SJSA1 (cell line): Measurements from ENCODE around the gene LRP1. TPM values are rescaled to one million over a fixed set of nuclear protein-coding genes. Genes with fewer than 3 reads are reported as not detected.
A peak's percentile ranks its signal among the peaks of the same experiment; 100 is the strongest.

Experiments
- DNase-seq, 2 experiments: peaks; one replicate each; pipeline ENCODE4 v3.0.0-alpha.2; 2015 to 2020; ENCODE audit warnings: low spot score in 2 of 2, low read depth in 1 of 2
- H3K27ac ChIP-seq: fragments of 250-450 bp; sonication (Bioruptor Pico); 2 replicates; pipeline ENCODE4 v1.5.1; 2020; ENCODE audit warnings: mild to moderate bottlenecking, moderate library complexity
- H3K27me3 ChIP-seq: fragments of 250-450 bp; sonication (Bioruptor Pico); replicated peaks from 2 replicates; pipeline ENCODE4 v1.5.1; 2020; ENCODE audit warnings: mild to moderate bottlenecking, moderate library complexity
- H3K36me3 ChIP-seq: fragments of 250-450 bp; sonication (Bioruptor Pico); 2 replicates; pipeline ENCODE4 v1.5.1; 2020; ENCODE audit warnings: mild to moderate bottlenecking
- H3K4me1 ChIP-seq: fragments of 250-450 bp; sonication (Bioruptor Pico); replicated peaks from 2 replicates; pipeline ENCODE4 v1.6.1; 2021; ENCODE audit warnings: mild to moderate bottlenecking
- H3K4me3 ChIP-seq: fragments of 250-450 bp; sonication (Bioruptor Pico); 2 replicates; pipeline ENCODE4 v1.5.1; 2020; ENCODE audit warnings: mild to moderate bottlenecking
- H3K9me3 ChIP-seq: fragments of 250-450 bp; sonication (Bioruptor Pico); replicated peaks from 2 replicates; pipeline ENCODE4 v1.5.1; 2020; ENCODE audit warnings: mild to moderate bottlenecking
- total RNA-seq: library from RNA; depleted of rRNA; stranded (reverse); fragments of >200 nt; shearing (Covaris generic); gene quantifications from 2 replicates; pipeline ENCODE4 v1.2.3, GENCODE V29; 2014

Gene LRP1
- total RNA-seq, 1 experiment from 2014 or later = 33.3 TPM

DNA sequence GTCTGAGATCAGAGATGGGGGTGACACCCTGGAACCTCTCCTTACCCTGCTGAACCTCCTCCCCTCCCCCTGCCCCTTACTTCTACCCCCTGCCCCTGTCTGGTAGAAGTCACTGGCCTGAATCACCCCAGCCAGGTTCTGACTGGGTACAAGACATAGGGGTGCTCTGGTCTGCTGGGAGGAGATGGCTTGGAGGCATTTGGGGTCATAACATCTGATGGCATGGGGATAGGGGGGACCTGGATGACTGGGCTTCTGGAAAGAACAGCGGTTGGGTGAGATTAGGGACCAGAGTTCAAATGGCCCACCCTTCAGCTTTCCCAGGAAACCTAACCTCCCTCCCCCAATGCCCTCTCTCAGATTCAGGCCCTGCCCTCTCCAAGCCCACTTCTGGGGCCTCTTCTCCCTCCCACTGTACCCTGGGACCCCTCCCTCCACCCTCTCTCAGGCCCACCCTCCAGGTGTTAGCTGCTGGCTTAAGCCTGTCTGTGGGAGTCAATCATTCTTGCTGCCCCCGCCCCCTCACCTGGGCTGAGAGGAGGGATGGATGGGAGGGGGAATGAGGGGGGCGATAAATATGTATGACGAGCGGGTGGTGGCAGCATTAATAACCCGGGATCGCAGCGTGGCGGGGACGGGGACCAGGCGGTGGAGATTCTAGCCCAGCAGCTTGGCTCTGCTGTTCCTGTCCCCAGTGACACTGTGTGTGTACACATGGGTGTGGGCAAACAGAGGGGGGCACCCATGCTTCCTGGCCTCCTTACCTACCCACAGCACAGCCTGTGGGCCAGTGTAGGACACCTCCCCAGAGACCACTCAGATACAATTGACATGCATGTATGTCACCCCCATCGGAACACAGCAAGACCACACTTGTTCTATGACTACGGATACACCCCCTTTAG, 94.3 kb downstream of the LRP1 start:
- Histone ChIP-seq H3K27me3 (peaks cover 44% of the 10 kb centered on the region), H3K27ac (no peak overlapping the region), H3K9me3 (no peaks in the 10 kb centered on the region), H3K4me1 (peaks cover 1% of the 10 kb centered on the region; the same call in 1 of the 2 replicates), H3K4me3 (no peak overlapping the region), H3K36me3 (no peaks in the 10 kb centered on the region)
- no peak for DNase-seq

- Histone ChIP-seq H3K9me3 (no peaks in the 10 kb centered on the region), H3K27ac (no peak overlapping the region), H3K36me3 (no peaks in the 10 kb centered on the region), H3K4me1 (no peaks in the 10 kb centered on the region), H3K4me3 (no peak overlapping the region), H3K27me3 (peaks cover 36% of the 10 kb centered on the region)
- no peak for DNase-seq
Observed at GRCh38 chr12:57223191-57224165, 95.2 kb downstream of the LRP1 start.

- Histone ChIP-seq H3K27me3 (peaks cover 27% of the 10 kb centered on the region), H3K27ac (no peak overlapping the region), H3K9me3 (no peaks in the 10 kb centered on the region), H3K4me1 (peaks cover 5% of the 10 kb centered on the region), H3K4me3 (no peak overlapping the region), H3K36me3 (no peaks in the 10 kb centered on the region)
- DNase-seq = no peak
Observed at GRCh38 chr12:57224278-57224972, 96.1 kb downstream of the LRP1 start.

- no peak overlapping the region for H3K4me3 ChIP-seq
- DNase-seq = no peak
- H3K27ac ChIP-seq = no peak overlapping the region
- no peaks in the 10 kb centered on the region for H3K9me3 ChIP-seq
- H3K27me3 ChIP-seq = peaks cover 20% of the 10 kb centered on the region
- no peaks in the 10 kb centered on the region for H3K36me3 ChIP-seq
- H3K4me1 ChIP-seq = peaks cover 5% of the 10 kb centered on the region
Observed at GRCh38 chr12:57224973-57225679, 96.8 kb downstream of the LRP1 start.

- Histone ChIP-seq H3K36me3 (no peaks in the 10 kb centered on the region), H3K27ac (no peak overlapping the region), H3K4me3 (no peak overlapping the region), H3K27me3 (peaks cover 14% of the 10 kb centered on the region), H3K4me1 (peaks cover 10% of the 10 kb centered on the region), H3K9me3 (no peaks in the 10 kb centered on the region)
- no peak for DNase-seq
Observed at GRCh38 chr12:57225680-57226210, 97.5 kb downstream of the LRP1 start.

DNA sequence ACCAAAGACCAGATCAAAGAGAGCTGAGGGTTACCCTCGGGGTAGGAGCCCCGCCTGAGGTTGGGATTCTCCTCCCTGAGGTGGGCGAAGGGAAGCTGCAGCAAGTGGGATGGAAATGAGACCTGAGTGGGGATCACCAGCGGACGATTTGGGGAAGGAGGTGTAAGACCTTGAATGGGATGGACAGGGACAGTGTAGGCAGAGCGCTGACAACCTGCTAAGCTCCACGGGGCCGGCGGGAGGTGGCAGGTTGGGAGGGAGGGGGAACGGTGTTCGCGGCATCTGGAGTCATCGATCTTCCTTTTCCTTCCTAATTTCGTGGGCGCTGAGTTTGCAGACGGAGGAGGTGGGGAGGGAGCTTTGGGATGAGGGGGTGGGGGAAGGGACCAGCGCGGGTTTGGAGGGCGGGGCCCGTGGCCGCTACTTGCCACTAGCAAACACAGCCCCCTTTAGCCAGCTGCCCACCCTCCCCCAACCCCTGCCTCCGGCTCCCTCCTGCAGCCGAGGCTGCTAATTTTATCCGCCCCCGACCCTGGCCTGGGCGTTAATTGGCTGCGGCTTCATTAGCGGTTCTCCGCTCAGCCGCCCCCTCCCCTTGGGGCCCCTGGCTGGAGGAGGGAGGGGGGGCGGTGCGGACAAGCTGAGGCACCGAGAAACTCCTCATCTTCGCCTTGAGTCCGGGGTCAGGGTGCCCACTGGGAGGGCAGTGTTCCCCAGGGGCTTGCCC, 98.5 kb downstream of the LRP1 start:
- no peaks in the 10 kb centered on the region for H3K9me3 ChIP-seq
- H3K27ac ChIP-seq = no peak overlapping the region
- peaks cover 15% of the 10 kb centered on the region for H3K4me1 ChIP-seq
- peaks cover 4% of the 10 kb centered on the region; the same call in 1 of the 2 replicates for H3K27me3 ChIP-seq
- no peak overlapping the region for H3K4me3 ChIP-seq
- no peak for DNase-seq
- H3K36me3 ChIP-seq = peaks cover 9% of the 10 kb centered on the region

GRCh38 chr12:57227315-57228115, 99.2 kb downstream of the LRP1 start:
- peaks cover 17% of the 10 kb centered on the region for H3K36me3 ChIP-seq
- H3K4me1 ChIP-seq = peaks cover 15% of the 10 kb centered on the region
- no peaks in the 10 kb centered on the region for H3K27me3 ChIP-seq
- H3K27ac ChIP-seq = no peak overlapping the region
- DNase-seq = no peak
- no peaks in the 10 kb centered on the region for H3K9me3 ChIP-seq
- H3K4me3 ChIP-seq = no peak overlapping the region

GRCh38 chr12:57229046-57229633, 100.9 kb downstream of the LRP1 start:
- peak overlapping the region; percentile 55 for H3K4me3 ChIP-seq
- DNase-seq = no peak
- no peaks in the 10 kb centered on the region for H3K9me3 ChIP-seq

GRCh38 chr12:57229634-57230380, 101.5 kb downstream of the LRP1 start, which contains the start of gene SHMT2:
Gene SHMT2 (plus strand): TSS chr12:57229711. CDS start chr12:57229779, 68 bp downstream.
- peaks cover 15% of the 10 kb centered on the region for H3K4me1 ChIP-seq
- H3K27me3 ChIP-seq = no peaks in the 10 kb centered on the region
- no peaks in the 10 kb centered on the region for H3K9me3 ChIP-seq
- peak within 1 kb of the TSS; percentile 55 for H3K4me3 ChIP-seq
- peak; percentile 84 to 98 for DNase-seq
- peak within 1 kb of the TSS; percentile 75 for H3K27ac ChIP-seq
- H3K36me3 ChIP-seq = peaks cover 40% of the 10 kb centered on the region

More at GRCh38 chr12:57229046-57229633, 100.9 kb downstream of the LRP1 start:
- Histone ChIP-seq H3K4me1 (peaks cover 15% of the 10 kb centered on the region), H3K27me3 (no peaks in the 10 kb centered on the region), H3K36me3 (peaks cover 33% of the 10 kb centered on the region), H3K27ac (peak overlapping the region; percentile 75; the same call in 1 of the 2 replicates)

DNA sequence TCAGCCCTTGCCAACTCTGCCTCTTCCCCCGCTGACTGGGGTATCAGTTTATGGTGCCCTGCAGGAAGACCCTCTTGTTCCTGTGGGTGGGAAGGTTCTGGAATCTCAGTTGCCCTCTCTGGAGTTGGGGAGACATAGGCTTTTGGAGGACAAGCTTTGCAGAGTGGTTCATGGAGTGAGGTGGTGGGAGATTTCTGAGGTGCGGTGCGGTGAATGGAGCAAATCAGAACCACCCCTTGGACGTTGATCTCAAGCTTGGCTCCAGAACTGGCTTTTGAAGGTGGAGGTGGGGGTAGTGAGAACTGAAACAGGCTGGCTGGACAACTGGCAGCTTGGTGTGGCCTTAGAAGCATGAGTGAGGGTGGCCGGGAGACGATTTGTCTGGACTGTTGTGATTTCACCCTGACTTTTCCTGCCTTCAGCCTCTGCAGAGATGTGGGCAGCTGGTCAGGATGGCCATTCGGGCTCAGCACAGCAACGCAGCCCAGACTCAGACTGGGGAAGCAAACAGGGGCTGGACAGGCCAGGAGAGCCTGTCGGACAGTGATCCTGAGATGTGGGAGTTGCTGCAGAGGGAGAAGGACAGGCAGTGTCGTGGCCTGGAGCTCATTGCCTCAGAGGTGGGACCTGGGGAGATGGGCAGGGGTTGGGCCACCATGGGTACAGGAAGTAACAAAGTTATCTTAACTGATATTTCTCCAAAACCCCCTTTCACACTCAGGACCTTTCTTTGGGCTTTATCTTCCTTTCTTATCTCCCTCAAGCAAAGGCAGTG, 102.3 kb downstream of the LRP1 start:
- Histone ChIP-seq H3K4me1 (peaks cover 15% of the 10 kb centered on the region), H3K27me3 (no peaks in the 10 kb centered on the region), H3K9me3 (no peaks in the 10 kb centered on the region), H3K4me3 (peak overlapping the region; percentile 55), H3K27ac (peak overlapping the region; percentile 75), H3K36me3 (peaks cover 46% of the 10 kb centered on the region)
- DNase-seq = no peak
